NB4 (cell line): ENCODE measurements around the gene SMCHD1.
"Not testable (repeated sequence)": the region's sequence is repeated elsewhere in the genome, so short reads cannot be mapped to it uniquely, and the experiment has no call there.

Source experiments
- CTCF ChIP-seq: IDR thresholded peaks from one replicate; pipeline ENCODE4 v1.5.1; 2012; ENCODE audit warnings: low read depth, low read length
- MAX ChIP-seq: IDR thresholded peaks from 2 replicates; pipeline ENCODE4 v1.6.1; 2011; ENCODE audit warnings: low read depth, low read length
- MYC ChIP-seq: IDR thresholded peaks from 2 replicates; pipeline ENCODE4 v1.6.1; 2011; ENCODE audit warnings: low read depth, low read length
- POLR2A ChIP-seq: IDR thresholded peaks from 2 replicates; pipeline ENCODE4 v1.6.1; 2011; ENCODE audit warnings: mild to moderate bottlenecking; ENCODE audit not compliant: insufficient read length; ENCODE audit errors: extremely low read depth

- TF ChIP-seq CTCF, MAX, POLR2A, MYC: not testable (repeated sequence)
Measured at GRCh38 chr18:2809666-2810183, 154.2 kb downstream of the SMCHD1 start.
